SHP77 (cell line): ENCODE measurements around the gene UBE2A.
A peak's percentile ranks its signal among the peaks of the same experiment; 100 is the strongest.

Experiments used
- DNase-seq, 2 experiments: peaks; one replicate each; lab custom pipeline; 2025; lab: John Stamatoyannopoulos, UW

Gene UBE2A

DNA sequence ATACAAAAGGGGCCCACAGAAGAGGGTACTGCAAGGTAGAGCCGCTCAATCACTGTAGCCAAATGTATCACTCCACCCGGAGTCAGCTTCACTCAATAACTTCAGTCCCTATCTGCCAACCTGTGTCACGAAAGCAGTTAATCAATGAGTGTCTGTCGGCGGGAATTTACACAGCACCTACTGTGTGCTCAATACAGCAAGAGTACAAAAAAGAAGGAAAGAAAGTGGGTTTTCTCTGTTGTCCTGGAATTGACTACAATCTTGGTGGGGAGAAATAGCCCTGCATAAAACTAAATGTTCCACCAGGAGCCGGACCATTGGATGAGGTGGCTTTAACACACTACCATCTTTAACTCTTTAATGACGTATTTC is 32.6 kb downstream of the UBE2A start:
- DNase-seq, result no peak

DNA sequence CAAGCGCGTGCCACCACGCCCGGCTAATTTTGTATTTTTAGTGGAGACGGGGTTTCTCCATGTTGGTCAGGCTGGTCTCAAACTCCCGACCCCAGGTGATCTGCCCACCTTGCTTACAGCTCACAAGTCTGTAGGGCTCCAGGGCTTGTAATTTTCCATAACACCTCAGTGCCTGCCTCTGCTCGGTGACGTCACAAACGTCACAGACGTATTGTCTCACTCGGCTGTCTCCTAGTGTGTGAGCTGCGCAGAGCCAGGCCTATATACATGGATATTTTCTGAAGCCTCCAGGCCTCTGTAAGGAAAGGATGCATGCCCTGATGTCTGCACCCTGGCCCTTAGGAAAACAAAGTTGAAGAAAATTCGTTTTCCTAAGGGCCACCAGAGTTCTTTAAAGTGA is 40.4 kb downstream of the UBE2A start:
- DNase-seq, result no peak

DNA sequence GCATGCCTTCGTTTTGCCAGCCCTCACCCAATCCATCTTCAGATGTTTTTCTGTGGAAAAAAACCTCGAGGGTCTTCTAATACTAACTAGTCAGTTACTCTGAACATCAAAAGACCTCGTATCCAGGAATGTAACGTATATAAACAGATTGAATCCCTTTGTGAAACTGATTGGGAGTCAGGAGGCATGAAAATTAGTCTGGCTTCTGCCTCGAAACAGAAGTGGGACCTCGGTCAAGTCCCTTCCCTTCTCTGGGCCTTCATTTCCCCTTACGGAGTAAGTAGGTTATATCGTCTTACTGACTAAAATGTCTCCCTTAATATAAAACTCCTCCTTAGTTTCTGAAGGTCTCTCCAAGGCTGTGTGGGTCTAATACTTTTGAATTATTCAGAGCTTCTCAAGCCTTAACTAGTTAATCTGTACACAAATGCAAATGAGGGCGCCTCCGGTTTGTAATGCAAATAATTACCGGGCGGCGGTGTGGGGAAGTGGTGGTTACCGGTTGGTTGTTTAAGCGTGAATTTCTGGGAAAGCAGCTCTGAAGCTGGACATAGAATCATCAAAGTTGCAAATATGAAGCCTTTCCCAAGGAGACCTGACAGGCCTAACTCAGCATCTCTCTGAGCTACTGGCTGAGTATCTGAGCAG is 43.3 kb downstream of the UBE2A start:
- no peak for DNase-seq

- no peak for DNase-seq
Measured at GRCh38 chrX:119618439-119618838, 44.1 kb downstream of the UBE2A start.

DNA sequence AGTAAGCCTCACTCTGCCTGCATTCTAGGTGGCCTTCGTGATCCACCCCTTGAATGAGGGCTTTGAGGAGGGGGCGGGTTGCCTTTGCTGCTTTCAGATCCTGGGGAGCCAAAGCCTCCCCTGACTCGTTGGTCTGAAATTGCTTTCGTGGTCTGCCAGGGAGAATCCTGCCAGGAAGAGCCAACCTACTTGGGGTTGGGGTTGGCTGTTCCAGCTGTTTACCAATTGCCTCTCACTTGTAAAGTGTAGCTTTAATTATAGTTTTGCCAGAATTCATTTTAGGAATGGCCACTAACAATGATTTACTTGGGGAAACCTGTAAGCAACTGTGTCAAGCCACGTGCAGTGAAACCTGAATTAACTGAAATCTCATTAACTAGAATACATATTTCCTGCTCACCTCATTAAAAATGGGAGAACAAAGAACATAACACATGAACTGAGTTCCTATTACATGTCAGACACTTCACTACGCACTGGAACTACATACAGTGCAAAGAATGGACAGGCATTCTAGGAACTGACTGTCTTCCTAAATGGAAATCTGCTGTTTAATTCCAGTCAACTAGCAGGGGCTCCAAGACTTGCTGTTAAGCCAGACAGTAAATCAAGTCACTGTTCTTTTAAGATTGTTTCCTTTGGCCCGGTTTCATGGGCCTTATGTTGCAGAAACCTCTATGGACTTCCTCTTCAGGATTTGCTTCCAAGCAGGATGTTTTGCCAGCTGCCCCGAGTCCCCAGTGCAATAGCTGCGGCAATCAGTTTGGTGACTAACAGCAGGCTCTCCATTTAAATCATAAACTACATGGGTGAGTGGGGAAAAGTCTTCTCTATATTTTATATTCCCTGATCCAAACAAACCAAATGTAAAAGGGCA is 48.2 kb downstream of the UBE2A start:
- DNase-seq, result peak; percentile 21 to 58

- no peak for DNase-seq
Measured at GRCh38 chrX:119624417-119624816, 50.1 kb downstream of the UBE2A start.

DNA sequence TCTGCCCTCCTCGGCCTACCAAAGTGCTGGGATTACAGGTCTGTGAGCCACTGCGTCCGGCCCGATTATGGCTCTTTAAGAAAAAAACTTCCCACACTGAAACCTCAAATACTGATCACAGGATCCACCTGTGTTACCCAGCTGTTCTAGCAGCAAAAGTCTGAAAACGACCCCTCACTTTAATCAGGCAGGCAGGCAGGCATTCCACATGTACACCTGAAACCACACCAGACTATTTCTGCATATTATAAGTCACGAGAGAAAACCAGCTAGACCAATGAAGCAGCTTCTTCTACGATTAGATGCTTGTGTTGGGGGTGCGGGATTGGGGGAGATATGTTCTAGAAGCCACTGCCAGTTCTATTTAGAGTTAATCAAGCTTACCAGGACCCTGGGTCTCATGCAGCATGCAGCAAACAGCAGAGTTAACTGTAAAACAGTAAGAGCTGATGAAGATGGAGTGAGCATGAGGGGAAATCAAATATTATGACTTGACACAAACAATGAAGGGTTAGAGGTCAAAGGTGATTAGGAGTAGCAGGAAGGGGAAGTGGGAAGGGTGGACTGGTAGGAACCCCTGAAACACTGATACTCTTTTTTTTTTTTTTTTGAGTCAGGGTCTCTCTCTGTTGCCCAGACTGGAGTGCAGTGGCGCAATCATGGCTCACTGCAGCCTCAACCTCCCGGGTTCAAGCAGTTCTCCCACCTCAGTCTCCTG is 50.7 kb downstream of the UBE2A start:
- DNase-seq, result no peak

GRCh38 chrX:119625843-119626242 is 51.5 kb downstream of the UBE2A start:
- no peak for DNase-seq
